Activated gamma-delta T cell treated with Interleukin-2 at 50 U/mL for 16 hours (primary cell): ENCODE results near the gene SCN1A.
"Not testable (repeated sequence)": the region's sequence is repeated elsewhere in the genome, so short reads cannot be mapped to it uniquely, and the experiment has no call there.

ENCODE experiments used
- DNase-seq: peaks from one replicate; pipeline ENCODE4 v3.0.0-alpha.2; 2020

Gene SCN1A

DNA sequence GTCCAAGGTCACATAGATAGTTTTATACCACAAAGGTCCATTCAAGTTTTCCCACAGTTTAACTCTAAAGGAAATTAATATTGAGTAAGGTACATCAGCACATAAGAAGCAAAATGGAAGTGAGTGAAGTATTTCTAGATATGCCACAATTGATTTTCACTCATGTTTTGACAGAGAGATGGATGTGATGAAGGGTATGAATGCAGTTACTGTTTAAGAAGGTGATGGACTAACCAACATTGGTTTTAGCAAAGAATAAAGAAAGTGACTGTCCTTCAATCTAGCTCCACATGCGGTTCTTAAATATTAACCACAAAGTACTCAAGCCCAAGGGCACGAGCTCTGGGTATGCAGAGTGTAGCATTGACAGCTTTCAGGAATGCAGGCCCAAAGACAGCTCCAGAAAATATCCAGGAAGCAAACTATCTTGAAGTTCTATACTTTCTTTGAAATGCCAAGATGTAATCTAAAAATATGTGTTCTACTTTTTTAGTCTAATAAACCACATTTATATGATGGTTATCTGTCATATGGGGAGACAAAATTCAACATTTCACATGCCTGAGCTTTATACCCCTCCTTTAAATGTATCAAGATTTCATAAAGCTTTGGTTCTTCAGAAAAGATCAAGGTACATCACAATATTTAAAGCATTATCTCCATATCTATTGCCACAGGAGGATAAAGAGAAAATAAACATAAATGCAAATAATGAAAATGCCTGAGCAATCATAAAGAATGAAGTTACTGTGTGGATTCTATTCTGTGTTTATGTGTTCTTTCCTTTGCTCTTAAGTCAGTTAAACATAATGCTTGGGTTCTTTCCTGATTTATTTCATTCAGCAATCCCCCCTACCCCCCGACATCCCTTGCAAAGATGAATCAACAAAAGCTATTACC is 6.7 kb upstream of the SCN1A start:
- DNase-seq = no peak

DNA sequence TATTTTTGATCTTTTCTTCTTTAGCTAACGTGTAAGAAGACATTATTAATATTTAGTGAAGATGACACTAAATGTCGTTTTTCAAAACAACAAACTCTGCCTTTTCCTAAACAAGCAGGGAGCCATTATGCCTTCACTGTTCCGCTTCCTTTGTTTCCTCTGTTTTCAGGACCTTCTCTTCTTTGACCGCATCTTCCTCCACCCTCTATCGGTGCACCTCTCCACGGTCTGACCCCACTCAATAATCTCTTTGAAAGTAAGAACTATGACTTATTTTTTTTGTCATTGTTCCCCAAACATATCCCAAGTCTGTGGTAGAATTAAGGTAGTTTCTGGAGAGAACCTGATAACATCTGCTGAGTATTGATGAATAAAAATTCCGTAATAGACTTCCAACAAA is 5.8 kb upstream of the SCN1A start:
- no peak for DNase-seq

DNA sequence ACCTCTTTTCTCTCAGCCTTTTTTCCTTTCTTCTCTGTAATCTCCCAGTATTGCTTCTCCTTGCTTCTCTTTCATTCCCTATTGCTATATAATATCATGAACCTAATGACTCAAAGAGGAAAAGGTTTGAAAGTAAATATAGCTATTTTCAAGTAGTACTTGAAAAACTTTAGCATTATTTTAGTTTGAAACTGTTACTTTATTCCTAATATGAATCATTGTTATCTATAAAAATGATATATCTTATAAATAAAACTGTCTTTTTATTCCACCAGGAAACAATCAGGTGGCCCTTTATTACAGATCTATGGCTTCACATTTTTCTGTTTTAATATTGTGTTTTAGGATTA is 311 bp upstream of the SCN1A start:
- no peak for DNase-seq

DNA sequence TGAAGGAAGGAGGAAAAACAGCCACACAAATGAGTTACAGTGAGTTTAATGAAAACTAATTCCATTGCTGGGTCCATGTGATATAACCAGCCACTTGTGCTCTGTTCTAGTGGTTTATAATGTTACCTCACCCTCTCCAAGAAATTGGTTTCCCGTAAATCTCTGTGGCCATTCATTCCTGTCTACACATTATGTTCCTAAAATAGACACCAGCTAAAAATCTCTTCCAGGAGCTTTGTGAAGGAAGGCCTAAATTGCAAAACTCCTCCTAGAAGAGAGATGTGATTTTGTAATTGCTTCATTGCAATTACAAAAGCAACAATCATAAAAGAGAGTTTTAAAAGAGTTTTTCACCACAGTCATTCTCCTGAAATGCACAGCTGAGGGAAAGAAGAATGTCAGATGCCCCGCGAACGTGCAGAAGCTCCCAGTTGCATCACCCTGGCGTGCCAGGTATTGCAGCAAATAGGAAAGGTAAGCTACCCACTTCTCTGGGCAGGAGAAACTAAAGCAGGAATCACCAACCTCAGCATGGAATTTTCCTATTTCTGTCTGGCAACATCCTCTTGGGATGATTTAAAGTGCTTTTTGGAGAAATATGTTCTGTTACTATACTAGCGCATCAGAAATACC is 1.7 kb downstream of the SCN1A start:
- DNase-seq = no peak

DNA sequence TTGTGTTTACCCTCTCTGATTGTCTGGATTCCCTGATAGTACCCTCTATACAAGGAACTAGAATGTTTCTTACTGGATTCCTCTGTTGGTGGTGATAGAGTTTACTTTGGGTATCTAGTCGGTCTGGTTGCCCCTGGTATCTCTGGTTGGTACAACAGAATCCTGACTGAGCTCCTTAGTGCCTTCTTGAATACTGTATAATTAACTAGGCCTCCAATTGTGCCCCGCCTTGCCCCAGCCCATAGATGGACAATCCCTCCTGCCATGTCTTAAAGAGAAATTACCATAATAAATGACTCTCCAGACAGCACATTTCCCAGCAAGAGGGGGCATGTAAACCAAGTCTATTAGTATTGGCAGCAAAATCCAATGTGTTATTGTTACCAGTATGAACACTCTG is 2.3 kb downstream of the SCN1A start:
- DNase-seq = no peak

DNA sequence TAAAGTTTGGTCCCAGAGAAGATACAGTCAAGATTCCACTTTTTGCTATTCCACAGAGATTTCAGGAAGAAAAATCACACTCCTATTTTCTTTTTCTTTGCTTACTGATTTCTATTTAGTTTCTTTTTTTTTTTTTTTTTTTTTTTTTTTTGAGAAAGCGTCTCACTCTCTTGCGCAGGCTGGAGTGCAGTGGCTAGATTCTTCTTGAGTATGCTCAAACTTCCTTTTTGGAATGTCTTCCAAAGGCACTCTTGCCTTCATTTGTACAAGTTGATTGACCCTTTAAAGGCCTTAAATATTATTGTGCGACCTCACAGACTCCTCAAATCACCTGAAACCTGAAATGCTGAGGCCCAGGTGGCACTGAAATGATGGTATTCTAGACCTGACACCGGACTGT is 9.6 kb downstream of the SCN1A start:
- DNase-seq = no peak

DNA sequence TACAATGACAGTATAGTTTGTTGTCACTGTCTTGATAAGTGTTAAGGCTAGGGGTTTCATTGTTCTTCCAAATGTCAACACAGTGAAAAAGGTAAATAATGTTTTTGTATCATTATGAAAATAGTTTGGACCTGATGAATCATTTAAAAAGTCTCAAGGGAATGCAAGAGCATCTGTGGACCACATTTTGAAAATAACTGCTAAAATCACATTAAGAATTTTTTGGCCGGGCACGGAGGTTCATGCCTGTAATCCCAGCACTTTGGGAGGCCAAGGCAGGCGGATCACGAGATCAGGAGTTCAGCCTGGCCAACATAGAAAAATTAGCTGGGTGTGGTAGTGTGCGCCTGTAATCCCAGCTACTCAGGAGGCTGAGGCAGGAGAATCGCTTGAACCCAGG is 10.3 kb downstream of the SCN1A start:
- DNase-seq = no peak

DNA sequence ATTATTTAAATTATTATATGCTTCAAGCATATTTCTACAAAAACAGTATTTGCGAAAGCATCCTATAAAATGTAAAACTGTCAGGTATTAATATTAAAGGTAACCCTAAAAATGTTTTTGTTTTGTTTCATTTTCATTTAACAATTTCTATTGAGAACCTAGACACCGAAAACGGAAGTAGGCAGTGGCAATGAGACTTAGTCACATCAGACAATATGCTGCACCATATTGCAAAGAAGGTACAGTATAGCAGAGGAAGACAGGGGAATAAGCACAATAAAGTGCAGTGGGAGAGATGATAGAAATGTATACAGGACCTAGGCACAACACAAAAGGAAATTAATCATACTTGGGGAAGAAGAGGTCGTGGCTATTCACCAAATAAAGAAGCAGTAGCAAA is 12.2 kb downstream of the SCN1A start:
- DNase-seq = no peak

DNA sequence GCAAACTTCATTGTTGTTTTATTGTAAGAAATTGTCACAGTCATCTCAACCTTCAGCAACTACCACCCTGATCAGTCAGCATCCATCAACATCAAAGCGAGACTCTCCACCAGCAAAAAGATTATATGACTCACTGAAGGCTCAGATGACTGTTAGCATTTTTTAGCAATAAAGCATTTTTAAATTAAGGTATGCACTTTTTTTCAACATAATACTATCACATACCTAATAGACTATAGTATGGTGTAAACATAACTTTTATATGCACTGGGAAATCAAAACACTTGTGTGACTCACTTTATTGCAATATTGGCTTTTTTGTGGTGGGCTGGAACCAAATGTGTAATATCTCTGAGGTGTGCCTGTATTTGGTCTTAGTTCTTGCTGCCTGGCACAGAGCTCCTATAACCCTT is 15.6 kb downstream of the SCN1A start:
- DNase-seq = no peak

DNA sequence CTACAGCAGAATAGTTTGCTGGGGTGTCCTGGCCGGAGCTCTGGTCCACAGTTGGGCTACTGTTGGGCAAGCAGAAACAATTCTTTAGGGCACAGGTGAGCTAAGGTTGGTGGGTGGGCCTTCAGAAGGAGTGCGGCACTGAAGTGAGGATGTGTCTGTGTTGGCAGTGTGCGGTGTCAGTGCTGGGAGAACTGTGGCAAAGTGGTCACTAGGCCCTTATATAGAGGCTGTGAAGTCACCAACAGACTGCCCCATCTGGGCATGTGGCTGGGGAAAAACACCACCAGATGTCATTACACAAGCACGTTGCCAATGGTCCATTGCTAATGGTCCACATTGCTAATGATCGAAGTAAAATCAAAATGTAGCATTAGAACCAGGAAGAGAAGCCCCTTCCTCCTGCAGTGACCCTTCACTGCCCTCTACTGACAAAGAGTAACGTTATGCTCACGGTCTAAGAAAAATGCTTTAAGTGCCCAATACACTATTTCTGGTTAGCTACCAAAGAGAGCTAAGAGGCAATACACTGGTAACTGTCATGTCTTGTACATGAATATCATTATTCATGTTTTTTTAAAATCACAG is 21.3 kb downstream of the SCN1A start:
- DNase-seq = no peak

DNA sequence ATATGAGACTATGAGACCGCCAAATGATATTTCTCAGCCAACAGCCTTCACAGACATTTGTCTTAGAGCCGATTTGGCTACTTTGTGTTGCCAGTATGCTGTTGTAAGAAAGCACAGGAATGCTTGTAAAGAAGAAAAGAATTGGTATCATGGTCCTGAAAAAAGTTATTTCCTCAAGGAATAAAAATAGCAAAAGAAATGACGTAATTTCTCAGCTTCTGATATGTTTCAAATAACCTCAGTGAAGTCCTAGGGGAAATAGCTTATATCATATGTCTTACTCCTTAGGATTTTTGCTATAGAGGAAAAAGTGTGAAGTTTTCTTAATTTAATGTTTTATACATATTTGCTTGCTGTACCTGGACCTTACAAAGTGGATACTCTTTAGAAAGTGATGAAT is 23.0 kb downstream of the SCN1A start:
- no peak for DNase-seq

DNA sequence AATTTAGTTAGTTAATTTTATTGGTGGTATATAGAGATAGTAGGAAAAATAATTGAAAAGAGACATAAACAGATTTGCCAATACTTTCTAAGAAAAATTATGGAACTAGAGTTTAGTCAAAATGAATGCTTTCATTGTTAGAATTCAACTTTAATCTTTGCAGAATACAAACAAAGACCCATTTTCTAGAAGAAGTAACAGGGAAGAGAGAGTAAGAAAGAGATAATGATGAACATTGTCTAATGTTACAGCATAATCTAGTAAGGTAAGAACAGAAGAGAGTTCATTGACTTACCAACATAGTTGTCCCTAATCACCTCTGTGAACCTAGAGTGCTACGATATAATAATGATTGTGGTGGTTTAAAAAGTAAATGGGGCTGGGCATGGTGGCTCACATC is 23.7 kb downstream of the SCN1A start:
- DNase-seq = no peak

DNA sequence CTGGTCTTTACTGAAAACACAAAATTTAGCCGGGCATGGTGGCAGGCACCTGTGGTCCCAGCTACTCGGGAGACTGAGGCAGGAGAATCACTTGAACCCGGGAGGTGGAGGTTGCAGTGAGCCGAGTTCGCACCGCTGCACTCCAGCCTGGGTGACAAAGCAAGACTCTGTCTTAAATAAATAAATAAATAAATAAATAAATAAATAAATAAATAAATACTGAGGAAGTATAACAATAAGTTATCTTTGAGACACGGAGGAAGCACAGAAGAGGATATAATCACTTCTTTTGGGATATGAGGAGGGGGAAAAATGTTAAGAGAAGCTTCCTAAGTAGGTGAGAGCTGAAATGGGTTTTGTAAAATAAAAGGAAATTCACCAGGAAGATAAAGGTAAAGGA is 24.5 kb downstream of the SCN1A start:
- DNase-seq = not testable (repeated sequence)

DNA sequence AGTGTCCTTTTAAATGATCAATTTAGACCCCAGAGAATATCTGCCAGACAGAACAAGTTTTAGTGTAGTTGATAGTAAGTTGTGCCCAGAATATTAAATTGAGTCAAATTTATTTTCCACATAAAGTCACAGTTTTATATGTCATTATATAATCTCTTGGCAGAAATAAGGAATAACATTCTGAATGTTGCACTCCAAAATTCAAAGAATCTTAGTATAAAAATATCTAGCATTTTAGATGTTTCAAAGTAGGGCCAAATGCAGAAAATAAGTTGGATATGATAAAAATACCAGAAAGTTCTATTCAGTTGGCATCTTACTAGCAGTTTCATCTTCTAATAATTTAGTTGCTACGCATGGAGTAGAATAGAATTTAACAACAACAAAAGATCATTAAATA is 33.5 kb downstream of the SCN1A start:
- no peak for DNase-seq

DNA sequence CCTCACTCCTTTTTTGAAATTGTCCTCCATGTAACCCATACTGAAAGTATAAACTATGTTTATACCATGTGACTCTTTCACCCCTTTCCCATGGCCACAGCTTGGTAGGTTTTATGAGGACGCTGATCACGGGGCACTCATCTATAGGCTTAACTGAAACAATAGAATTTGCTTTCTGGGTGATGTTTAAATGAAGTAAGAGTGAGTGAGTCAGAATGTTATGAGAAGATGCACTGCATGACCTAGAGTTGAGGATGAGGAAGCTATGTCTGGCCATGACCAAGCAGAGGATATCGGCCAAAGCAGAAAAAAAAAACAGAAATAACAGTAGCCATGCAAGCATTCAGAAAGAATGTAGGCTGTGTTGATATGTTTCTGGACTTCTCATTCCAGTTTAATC is 34.9 kb downstream of the SCN1A start:
- DNase-seq = no peak

DNA sequence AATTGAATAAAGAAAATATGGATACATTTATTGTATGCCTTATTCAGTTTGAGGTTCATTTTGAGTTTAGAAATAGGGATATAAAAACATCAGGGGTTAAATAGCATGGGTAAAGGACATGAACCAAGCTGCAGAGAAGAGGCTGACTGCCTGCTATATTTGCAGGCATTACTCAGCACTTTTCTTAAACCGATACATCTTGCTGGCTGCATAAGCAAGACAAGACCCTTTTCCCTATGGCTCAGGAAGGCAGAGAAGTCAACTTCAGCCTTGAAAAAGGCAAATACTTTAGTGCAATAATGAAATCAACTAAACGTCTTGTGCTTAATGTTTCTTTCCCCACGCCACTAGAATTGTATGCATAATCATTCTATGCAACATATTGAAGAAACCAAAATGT is 36.4 kb downstream of the SCN1A start:
- DNase-seq = no peak

DNA sequence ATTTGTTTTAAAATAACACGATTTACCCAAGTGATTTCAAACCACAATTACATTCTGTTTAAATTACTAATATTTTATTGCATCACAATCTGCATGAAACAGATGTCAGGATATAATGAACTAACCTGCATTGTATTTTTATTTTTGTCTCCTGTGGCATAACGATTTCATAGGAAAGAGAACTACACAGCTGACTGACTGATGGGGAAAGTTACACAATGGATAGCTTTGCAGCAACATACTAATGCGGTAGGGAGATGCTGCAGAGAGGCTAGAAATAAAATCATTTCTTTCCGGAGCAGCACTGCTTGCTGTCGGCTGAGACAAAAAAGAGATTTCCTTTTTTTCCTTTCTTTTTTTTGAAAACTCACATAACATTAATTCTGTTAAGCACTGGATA is 36.9 kb downstream of the SCN1A start:
- no peak for DNase-seq

DNA sequence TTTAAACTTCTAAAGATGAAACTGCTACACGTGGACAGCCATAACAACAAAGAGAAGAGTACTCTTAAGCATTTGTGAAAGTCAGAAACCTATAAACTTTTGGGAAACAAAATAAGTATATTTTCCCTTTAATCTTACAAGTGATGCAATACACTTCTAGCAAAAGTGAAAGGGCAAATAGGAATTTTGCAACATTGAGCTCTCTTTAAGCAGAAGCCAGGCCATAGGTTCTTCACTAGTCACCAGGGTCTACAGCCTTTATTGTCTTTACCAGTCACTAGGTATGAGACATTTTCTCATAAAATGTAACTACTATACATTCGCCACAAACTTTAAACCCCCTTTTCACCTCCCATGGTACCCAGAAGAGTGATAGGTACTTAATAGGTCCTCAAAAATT is 37.5 kb downstream of the SCN1A start:
- no peak for DNase-seq

DNA sequence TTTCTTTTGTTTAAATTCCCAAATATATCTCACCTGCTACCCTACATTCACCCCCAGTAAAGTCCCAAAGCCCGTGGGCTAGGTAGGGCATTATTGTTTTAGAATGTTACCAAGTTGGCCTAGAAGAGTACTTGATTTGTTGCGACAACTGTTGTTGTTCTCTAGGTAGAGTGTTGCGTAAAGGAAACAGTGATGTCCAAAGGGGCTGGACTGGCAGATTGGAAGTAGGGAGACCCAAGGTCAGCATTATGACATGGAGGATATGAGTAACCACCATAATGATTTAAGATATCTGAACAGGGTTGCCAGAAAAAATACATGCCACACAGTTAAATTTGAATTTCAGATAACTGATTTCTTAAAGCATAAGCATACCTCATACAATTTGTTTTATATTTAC is 39.2 kb downstream of the SCN1A start:
- no peak for DNase-seq

DNA sequence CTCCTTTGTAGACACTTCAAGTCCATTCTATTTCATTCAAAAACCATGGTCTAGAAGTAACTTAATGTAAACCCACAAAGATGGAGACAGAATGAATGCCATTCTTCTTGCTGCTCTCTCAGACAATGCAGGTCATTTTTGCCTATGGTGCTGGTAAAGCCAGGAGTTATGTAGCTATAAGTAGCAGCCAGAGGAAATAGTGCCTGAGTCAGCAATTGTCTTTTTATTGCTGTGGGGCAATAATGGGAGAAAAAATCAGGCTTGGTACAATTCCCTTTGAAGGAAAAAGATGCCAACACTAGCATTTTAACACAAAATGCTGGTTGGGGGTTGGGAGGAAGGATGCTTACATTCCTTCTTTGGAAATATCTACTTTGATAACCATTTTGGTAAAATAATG is 43.5 kb downstream of the SCN1A start:
- DNase-seq = no peak

DNA sequence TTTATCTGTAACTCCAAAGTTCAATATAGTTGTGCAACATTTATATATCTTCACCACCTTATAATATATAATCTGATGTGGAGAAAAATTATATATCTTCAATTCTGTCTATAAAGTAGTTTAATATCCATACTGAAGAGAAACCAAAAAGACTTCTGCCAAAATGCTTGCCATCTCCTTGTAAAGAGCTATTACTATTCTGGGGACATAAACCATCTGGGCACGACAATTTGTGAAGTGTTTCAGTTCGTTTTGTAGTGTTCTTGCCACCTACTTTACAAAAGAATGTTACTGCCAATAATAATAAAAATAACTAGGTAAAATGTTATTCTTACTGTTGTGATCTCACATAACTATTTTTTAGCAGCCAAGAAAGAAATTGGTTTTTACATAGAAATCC is 45.1 kb downstream of the SCN1A start:
- DNase-seq = no peak

DNA sequence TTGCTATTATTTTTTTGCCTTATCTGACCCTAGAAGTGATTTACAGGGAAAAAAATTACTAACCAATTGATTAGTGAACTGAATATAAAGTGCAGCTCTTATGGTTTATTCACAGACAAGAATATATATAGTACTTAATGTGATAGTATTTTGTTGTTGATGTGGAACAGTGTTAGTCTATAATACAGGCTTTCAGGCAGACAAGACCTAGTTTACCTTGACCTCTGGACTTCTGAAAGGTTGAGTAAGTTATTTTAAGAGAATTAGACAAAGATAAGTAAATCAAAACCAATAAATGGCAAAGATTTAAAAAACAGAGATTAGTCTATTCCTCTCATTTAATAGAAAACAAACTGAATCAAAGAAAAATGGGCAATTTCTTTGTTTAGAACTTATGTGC is 46.0 kb downstream of the SCN1A start:
- DNase-seq = no peak

DNA sequence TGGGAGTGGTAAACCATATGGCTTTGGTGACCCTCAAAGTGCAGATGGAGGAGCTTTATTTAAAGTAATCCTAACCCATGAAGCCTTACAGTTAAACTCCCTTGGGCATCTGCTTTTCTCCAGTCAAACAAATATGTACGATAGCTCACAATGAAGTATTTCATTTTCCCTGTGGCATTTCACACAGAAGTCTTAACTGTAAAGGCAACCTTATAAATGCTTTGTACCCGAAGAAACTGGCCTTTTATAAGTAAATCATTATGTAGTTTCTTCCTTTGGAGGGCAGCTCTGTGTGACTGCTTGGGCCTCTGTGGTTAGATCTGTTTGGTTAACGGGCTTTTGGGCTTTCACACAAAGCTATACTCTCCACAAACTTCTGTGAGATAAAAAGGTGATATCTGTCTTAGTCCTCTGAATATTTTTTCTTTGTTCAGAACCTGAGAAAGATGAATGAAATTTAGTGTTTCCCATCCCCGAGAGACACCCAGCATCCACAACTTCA is 46.6 kb downstream of the SCN1A start:
- no peak for DNase-seq

DNA sequence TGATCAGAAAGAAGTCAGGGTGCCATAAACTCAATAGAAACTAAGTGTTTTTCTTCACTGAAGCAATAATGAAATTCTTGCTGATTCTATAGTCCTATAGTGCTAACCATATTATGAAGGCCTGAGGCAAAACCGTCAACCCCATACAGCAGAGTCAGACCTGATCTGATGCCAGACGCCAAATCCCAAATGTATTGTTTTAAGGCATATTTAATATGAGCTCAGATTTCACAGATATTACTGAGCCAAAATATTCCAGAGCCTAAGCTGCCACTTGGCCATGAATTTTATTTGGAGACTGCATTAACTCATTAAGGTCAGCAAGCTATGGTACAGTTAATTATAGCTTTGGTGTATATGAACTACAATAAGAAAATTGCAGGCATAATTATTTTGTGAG is 53.4 kb downstream of the SCN1A start:
- no peak for DNase-seq
